Measurements from ENCODE around the gene ZCCHC17. TPM values are rescaled to one million over a fixed set of nuclear protein-coding genes. Genes with fewer than 3 reads are reported as not detected.

Gene ZCCHC17
- total and polyA plus RNA-seq, 2 donors (not counting 3 experiments of a cell fraction or from before 2014, with no cell fraction given) = 32.0 to 41.4 TPM

DNA sequence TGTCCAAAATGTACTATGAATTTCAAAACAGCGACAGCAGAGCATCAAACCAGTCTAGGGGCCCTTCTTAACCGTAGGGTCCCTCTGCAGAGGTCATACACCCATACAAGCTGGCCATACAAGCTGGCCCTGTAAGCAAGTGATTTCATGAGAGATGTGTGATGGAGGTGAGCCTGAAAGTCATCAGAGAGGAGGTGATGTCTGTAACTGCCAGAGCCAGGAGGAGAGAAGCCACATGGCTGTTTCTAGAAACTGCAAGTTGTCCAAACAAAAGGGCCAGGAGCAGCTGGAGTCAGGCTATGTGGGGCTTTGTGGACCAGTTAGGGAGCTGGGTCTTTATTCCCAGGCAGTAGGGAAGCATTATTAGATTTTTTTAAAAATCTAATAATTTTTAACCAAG is 101.4 kb downstream of the ZCCHC17 start:
- H3K4me3 ChIP-seq (replicated peaks in 1 of 3; ENCODE audit: insufficient read depth in 1 of 3, low read depth in 1 of 3, low read length in 3 of 3) = no peak overlapping the region
- no peaks in the 10 kb centered on the region for H3K36me3 ChIP-seq (ENCODE audit: control insufficient read depth in 2 of 2, extremely low read depth in 1 of 2, insufficient read depth in 2 of 2, low read length in 2 of 2)
- TF ChIP-seq CTCF (IDR thresholded peaks at IDR 0.05; ENCODE audit: extremely low read depth in 1 of 2, insufficient read depth in 1 of 2, low read depth in 1 of 2, low read length in 2 of 2) = no peak
- no peak for TF ChIP-seq MYC (IDR thresholded peaks at IDR 0.05; ENCODE audit: low read depth, low read length)
- no peak for TF ChIP-seq GATA2 (IDR thresholded peaks at IDR 0.05; ENCODE audit: insufficient read depth, insufficient read length, low read depth, low read length)
- no peak for TF ChIP-seq POLR2AphosphoS5 (IDR thresholded peaks at IDR 0.05; ENCODE audit: insufficient read depth, low read depth, low read length)
- TF ChIP-seq MAX (IDR thresholded peaks at IDR 0.05; ENCODE audit: insufficient read depth, insufficient read length) = no peak
- TF ChIP-seq FOS (IDR thresholded peaks at IDR 0.05; ENCODE audit: borderline replicate concordance, insufficient read depth, low read length) = no peak
- no peak overlapping the region for H2AFZ ChIP-seq (ENCODE audit: low read depth, low read length)
- no peaks in the 10 kb centered on the region for H3K9me3 ChIP-seq (replicated peaks; ENCODE audit: control insufficient read depth, insufficient read depth, low read length)
- no peak overlapping the region for H3K9ac ChIP-seq (replicated peaks; ENCODE audit: extremely low read depth, insufficient read depth, low read length)
- CTCF ChIA-PET = interaction anchor here (0.7 to 13.9 kb wide), 3 partner anchors 12 to 150 kb away, joined by 3 to 236 read pairs (median 36); partner anchors contain the start of gene SERINC2
- intact Hi-C loops (cut with micrococcal nuclease) (loop anchor here (10.0 kb wide), 3 partner anchors 213 to 387 kb away; partner anchors contain the start of gene HCRTR1), dilution Hi-C loops (cut with MboI; ENCODE audit: extremely low pct_ligation_motif_present, low sequenced_read_pairs) (no loop called here)
- peaks cover 5% of the 10 kb centered on the region for H3K4me1 ChIP-seq (ENCODE audit: control insufficient read depth, extremely low read depth, insufficient read depth, low read length)
- DNase-seq (ENCODE audit: low read depth, low spot score) (no peak), FAIRE-seq (no peak)
- no TSS peak for BruUV-seq (replicated peaks)
- H3K79me2 ChIP-seq (ENCODE audit: control insufficient read depth, insufficient read depth, low read length) = no peaks in the 10 kb centered on the region
- POLR2A ChIA-PET = no interaction called here
- H3K27ac ChIP-seq (ENCODE audit: insufficient read depth, low read depth, low read length) = no peak overlapping the region
- no peak overlapping the region for H3K4me2 ChIP-seq (ENCODE audit: insufficient read depth, low read length)
- H4K20me1 ChIP-seq (replicated peaks; ENCODE audit: control insufficient read depth, extremely low read depth, insufficient read depth, low read length) = no peaks in the 10 kb centered on the region
- no peaks in the 10 kb centered on the region for H3K27me3 ChIP-seq (ENCODE audit: control insufficient read depth in 2 of 2, insufficient read depth in 2 of 2, low read length in 2 of 2)
- no peaks in the 10 kb centered on the region for H3K9me1 ChIP-seq (replicated peaks; ENCODE audit: control insufficient read depth, extremely low read depth, insufficient read depth, low read length)

All from endothelial cell of umbilical vein (primary cell).